Measurements from ENCODE around the gene TRAPPC10.
A peak's percentile ranks its signal among the peaks of the same experiment; 100 is the strongest.
"Not testable (repeated sequence)": the region's sequence is repeated elsewhere in the genome, so short reads cannot be mapped to it uniquely, and the experiment has no call there.

Gene TRAPPC10

DNA sequence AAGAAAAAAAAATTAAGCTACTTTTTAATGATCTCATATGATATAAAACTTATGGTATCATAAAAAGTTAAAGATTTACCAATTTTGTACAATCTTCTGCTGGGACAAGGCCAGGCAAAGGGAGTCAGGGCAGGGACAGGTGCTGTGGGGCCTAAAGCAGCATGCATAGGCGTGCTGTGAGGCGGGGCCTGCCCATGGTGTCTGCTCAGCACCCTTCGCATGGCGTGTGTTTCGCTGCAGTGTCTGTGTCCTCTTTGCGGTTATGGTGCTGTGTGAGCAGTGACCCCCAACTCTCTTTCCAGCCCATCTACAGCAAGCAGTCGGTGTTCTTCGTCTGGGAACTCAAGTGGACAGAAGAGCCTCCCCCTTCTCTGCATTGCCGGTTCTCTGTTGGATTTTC is 81.7 kb downstream of the TRAPPC10 start:
- Histone ChIP-seq H3K4me3 (ENCODE audit: low read depth in 1 of 2, low read length in 1 of 2) (no peak overlapping the region), H3K9me3 (no peaks in the 10 kb centered on the region), H3K36me3 (peaks cover 56% of the 10 kb centered on the region), H3K27me3 (no peaks in the 10 kb centered on the region), H3K27ac (no peak overlapping the region), H3K4me1 (ENCODE audit: control insufficient read depth in 1 of 2, insufficient read depth in 1 of 2, low read depth in 1 of 2, low read length in 1 of 2) (peaks cover 20 to 21% of the 10 kb centered on the region in 2 experiments)
- TF ChIP-seq, protein P1, sequence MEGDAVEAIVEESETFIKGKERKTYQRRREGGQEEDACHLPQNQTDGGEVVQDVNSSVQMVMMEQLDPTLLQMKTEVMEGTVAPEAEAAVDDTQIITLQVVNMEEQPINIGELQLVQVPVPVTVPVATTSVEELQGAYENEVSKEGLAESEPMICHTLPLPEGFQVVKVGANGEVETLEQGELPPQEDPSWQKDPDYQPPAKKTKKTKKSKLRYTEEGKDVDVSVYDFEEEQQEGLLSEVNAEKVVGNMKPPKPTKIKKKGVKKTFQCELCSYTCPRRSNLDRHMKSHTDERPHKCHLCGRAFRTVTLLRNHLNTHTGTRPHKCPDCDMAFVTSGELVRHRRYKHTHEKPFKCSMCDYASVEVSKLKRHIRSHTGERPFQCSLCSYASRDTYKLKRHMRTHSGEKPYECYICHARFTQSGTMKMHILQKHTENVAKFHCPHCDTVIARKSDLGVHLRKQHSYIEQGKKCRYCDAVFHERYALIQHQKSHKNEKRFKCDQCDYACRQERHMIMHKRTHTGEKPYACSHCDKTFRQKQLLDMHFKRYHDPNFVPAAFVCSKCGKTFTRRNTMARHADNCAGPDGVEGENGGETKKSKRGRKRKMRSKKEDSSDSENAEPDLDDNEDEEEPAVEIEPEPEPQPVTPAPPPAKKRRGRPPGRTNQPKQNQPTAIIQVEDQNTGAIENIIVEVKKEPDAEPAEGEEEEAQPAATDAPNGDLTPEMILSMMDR (IDR thresholded peaks at IDR 0.05) = no peak

DNA sequence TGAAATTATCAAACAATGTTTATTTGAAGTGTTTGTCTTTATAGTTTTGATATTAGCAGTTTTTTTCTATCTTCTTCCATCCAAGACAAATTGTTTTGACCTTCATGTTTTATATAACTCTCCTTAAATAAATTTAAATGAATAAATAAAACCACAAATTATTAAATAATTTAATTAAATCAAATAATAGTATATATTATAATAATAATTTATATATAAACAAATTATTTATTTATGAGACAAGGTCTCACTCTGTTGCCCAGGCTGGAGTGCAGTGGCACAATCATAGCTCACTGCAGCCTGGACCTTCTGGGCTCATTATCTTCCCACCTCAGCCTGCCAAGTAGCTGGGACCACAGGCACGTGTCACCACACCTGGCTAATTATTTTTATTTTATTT is 82.7 kb downstream of the TRAPPC10 start:
- TF ChIP-seq, protein P1 (IDR thresholded peaks at IDR 0.05) = no peak
- Histone ChIP-seq H3K27ac (no peak overlapping the region), H3K4me3 (ENCODE audit: low read depth in 1 of 2, low read length in 1 of 2) (no peak overlapping the region), H3K27me3 (no peaks in the 10 kb centered on the region), H3K9me3 (no peaks in the 10 kb centered on the region), H3K4me1 (ENCODE audit: control insufficient read depth in 1 of 2, insufficient read depth in 1 of 2, low read depth in 1 of 2, low read length in 1 of 2) (peaks cover 9 to 10% of the 10 kb centered on the region in 2 experiments), H3K36me3 (peaks cover 52% of the 10 kb centered on the region)

DNA sequence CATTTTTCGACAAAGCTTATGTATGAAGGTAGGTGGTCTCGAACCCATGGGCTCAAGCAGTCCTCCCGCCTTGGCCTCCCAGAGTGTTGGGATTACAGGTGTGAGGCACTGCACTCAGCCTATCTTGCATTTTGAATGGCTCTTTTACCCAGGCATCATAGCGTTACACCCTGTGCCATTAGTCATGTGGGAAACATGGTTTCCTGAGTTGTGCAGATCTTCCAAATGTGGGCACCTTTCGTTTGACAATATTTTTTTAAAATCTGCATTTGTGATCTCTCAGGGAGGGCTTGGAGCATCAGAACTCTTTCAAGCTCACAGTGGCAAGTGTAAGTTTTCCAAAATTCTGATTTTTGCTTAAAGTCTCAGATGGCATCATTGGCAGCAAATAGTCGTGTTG is 86.4 kb downstream of the TRAPPC10 start:
- not testable (repeated sequence) for H3K9me3 ChIP-seq; H3K27ac ChIP-seq; H3K27me3 ChIP-seq; H3K4me3 ChIP-seq (ENCODE audit: low read depth in 1 of 2, low read length in 1 of 2); H3K4me1 ChIP-seq (ENCODE audit: control insufficient read depth in 1 of 2, insufficient read depth in 1 of 2, low read depth in 1 of 2, low read length in 1 of 2)
- H3K36me3 ChIP-seq = peaks cover 17% of the 10 kb centered on the region

DNA sequence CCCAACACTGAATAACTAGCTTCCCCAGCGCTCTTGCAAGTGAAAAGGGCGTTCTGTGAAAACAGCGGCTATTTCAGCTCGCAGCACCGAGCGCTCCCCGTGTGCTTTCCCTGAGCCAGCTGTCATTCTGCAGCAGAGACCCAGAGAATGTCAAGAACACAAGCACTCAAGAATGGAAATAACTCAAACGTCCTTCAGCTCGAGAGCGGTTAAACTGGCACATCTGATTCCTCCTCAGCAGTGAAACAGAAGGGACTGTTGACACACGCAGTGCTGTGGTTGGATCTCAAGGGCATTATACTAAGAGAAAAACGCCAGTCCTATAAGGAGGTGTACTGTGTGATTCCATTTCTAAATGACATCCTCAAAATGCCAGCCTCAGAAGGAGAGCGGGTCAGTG is 86.9 kb downstream of the TRAPPC10 start:
- not testable (repeated sequence) for H3K27ac ChIP-seq; H3K27me3 ChIP-seq; H3K4me3 ChIP-seq (ENCODE audit: low read depth in 1 of 2, low read length in 1 of 2); H3K4me1 ChIP-seq (ENCODE audit: control insufficient read depth in 1 of 2, insufficient read depth in 1 of 2, low read depth in 1 of 2, low read length in 1 of 2); H3K9me3 ChIP-seq
- peaks cover 12% of the 10 kb centered on the region for H3K36me3 ChIP-seq

DNA sequence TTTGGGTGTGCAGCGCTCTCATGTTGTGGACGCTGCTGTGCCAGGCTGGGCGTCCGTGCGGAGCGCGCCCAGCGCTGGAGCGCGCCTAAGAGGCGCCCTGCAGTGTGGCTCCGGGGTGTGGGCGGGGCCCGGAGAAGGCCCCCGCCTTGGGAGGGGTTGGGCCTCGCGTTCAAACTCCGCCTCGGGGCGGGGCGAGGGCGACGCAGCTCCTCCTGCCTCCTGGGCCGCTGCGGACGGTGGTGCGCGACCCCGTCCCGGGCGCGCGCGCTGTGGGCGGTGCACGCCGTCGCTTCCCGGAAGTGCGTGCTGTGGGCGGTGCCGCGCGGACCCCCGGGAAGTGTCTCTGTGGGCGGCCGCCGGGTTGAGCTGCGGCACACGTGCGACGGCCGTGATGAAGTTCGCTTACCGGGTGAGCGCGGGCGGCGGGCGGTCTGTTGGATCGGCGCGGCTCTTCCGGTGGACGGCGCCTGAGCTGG is 95.0 kb downstream of the TRAPPC10 start, which contains the start of gene PWP2:
TSS of gene PWP2 (plus strand) at position 374 of the 476 bp plus-strand sequence. CDS start at position 392, 18 bp downstream.
- not testable (repeated sequence) for H3K4me1 ChIP-seq (ENCODE audit: control insufficient read depth in 1 of 2, insufficient read depth in 1 of 2, low read depth in 1 of 2, low read length in 1 of 2); H3K27ac ChIP-seq; H3K9me3 ChIP-seq; H3K36me3 ChIP-seq; H3K27me3 ChIP-seq
- H3K4me3 ChIP-seq (ENCODE audit: low read depth in 1 of 2, low read length in 1 of 2) = peak within 1 kb of the TSS in 1 of 2 experiments; percentile 40

DNA sequence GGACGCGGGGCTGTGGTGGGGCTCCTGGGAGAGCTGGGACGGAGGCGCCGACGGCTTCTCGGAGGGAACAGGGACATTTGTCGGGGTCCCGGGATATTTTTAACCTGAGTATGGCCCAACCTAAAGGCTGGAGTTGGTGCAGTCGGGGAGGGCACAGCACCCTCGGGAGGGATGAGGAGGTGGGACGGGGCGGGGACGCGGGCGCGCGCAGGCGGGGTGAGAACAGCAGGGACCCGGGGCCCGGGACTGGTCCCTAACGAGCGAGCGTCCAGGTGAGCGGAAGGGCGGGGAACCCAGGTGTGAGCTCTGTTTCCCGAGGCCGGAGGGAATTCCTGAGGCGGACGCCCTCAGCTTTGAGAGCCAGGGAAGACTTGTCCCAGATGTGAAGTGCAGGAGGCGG is 95.5 kb downstream of the TRAPPC10 start:
- not testable (repeated sequence) for H3K27me3 ChIP-seq; H3K9me3 ChIP-seq; H3K4me1 ChIP-seq (ENCODE audit: control insufficient read depth in 1 of 2, insufficient read depth in 1 of 2, low read depth in 1 of 2, low read length in 1 of 2); H3K27ac ChIP-seq; H3K36me3 ChIP-seq
- H3K4me3 ChIP-seq (ENCODE audit: low read depth in 1 of 2, low read length in 1 of 2) = peak overlapping the region in 1 of 2 experiments; percentile 40

DNA sequence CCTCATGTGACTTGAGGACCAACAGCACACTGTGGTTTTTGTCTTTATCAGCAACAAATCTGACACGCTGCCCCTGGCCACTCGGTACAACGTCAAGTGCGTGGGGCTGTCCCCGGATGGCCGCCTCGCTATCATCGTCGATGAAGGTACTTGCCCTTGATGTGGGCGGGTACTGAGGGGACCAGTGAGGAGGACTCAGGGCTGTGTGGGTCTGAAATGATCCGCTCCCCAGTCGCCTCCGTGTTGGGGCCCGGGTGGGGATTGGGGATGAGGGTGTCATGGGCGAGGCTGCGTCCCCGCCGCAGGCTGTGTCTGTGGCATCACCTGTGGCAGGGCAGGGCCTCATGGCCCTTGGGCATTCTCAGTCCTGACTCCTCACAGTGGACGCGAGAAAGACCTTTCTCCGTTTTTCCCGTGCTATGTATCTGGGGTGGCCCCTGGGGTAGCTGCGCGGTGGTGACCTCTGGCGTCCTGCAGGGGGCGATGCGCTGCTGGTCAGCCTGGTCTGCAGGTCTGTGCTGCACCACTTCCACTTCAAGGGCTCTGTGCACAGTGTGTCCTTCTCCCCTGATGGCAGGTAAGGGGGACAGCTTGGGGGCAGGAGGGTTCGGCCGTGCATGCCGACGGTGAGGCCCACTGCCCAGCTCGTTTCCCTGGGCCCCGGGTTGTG is 101.7 kb downstream of the TRAPPC10 start:
- not testable (repeated sequence) for H3K27me3 ChIP-seq; H3K4me3 ChIP-seq (ENCODE audit: low read depth in 1 of 2, low read length in 1 of 2); H3K9me3 ChIP-seq; H3K4me1 ChIP-seq (ENCODE audit: control insufficient read depth in 1 of 2, insufficient read depth in 1 of 2, low read depth in 1 of 2, low read length in 1 of 2); H3K36me3 ChIP-seq; H3K27ac ChIP-seq

DNA sequence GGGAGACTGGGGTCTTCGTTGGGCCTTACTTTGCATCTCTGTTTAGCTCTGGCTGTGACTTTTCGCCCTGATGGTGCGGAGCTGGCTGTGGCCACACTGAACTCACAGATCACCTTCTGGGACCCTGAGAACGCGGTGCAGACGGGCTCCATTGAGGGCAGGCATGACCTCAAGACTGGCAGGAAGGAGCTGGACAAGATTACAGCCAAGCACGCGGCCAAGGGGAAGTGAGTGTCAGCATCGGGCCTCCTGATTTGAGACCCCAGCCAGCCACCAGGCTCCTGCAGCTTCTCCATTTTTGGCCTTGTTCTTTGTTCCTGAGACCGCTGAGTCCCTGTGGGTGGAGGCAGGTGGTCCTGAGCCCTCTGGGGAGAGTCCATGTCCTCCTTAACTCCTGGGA is 110.0 kb downstream of the TRAPPC10 start:
- not testable (repeated sequence) for H3K4me1 ChIP-seq (ENCODE audit: control insufficient read depth in 1 of 2, insufficient read depth in 1 of 2, low read depth in 1 of 2, low read length in 1 of 2); H3K36me3 ChIP-seq; H3K27me3 ChIP-seq

DNA sequence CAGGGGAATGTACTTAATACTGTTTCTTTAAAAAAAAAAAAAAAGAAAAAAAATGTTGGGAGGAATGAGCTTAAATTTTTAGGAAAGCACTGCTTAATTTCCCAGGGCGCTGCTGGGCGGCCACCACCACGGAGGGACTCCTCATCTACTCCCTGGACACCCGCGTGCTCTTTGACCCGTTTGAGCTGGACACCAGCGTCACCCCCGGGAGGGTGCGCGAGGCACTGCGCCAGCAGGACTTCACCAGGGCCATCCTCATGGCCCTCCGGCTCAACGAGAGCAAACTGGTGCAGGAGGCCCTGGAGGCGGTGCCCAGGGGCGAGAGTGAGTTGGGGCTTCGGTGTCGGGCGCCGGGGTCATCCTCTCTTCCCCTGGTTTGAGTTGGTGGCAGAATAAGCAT is 115.7 kb downstream of the TRAPPC10 start:
- not testable (repeated sequence) for H3K4me3 ChIP-seq (ENCODE audit: low read depth in 1 of 2, low read length in 1 of 2); H3K36me3 ChIP-seq; H3K4me1 ChIP-seq (ENCODE audit: control insufficient read depth in 1 of 2, insufficient read depth in 1 of 2, low read depth in 1 of 2, low read length in 1 of 2); H3K27me3 ChIP-seq; H3K27ac ChIP-seq; H3K9me3 ChIP-seq

More for the DNA sequence above, 110.0 kb downstream of the TRAPPC10 start:
- H3K9me3 ChIP-seq; H3K27ac ChIP-seq; H3K4me3 ChIP-seq (ENCODE audit: low read depth in 1 of 2, low read length in 1 of 2): not testable (repeated sequence)

DNA sequence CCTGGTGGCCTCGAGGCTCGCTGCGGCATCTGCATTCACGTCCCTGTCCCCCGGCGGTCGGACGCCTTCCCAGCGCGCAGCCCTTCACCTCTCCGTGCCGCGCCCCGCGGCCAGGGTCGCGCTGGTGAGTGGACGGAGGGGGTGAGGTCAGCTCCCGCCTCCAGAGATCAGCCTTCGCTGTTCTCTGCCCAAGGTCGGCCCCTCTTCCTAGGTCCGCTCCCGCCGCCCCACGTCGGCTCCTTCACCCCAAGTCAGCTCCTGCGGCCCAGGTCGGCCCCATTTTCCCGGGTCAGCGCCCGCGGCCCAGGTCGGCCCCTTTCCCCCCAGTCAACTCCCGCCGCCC is 121.6 kb downstream of the TRAPPC10 start:
- not testable (repeated sequence) for H3K27me3 ChIP-seq; H3K4me3 ChIP-seq (ENCODE audit: low read depth in 1 of 2, low read length in 1 of 2); H3K27ac ChIP-seq; H3K4me1 ChIP-seq (ENCODE audit: control insufficient read depth in 1 of 2, insufficient read depth in 1 of 2, low read depth in 1 of 2, low read length in 1 of 2); H3K9me3 ChIP-seq; H3K36me3 ChIP-seq

DNA sequence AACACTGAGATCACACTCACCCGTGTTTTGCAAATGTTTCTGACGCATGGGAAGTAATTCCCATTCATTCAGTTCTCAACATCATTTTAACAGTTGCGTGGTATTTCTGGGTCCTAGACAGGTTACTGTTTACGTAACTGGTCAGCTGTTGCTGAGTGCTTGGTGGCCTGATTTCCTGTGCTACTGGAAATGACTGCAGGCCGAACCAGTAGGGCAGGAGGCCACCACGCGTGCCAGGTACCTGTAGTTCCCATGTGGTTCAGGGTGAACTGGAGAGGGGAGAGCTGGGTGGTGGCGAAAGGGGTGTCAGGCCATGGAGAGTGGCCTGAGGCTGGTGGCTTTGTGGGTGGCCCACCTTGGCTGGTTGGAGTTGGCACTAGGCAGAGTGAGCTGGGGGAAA is 122.6 kb downstream of the TRAPPC10 start:
- not testable (repeated sequence) for H3K4me3 ChIP-seq (ENCODE audit: low read depth in 1 of 2, low read length in 1 of 2); H3K9me3 ChIP-seq; H3K27me3 ChIP-seq; H3K27ac ChIP-seq; H3K36me3 ChIP-seq; H3K4me1 ChIP-seq (ENCODE audit: control insufficient read depth in 1 of 2, insufficient read depth in 1 of 2, low read depth in 1 of 2, low read length in 1 of 2)

DNA sequence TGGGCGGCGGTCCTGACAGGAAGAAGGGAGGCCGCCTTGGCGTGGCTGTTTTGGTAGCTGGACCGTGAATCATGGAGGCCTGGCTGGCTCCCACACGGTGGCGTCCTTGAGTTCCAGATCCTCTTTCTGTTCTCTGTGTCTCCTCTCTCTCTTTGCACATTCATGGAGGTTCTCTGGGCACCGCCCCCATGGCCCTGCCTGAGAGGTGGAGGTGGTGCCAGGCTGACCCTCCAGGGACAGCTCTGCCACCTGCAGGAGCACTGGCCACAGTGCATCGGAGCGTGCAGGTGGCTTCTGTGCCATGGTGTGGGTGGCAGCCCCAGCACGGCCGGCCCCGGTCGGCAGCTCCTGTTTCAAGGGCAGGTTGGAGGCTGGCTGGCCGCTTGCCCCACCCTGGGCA is 125.9 kb downstream of the TRAPPC10 start:
- not testable (repeated sequence) for H3K27me3 ChIP-seq; H3K9me3 ChIP-seq; H3K27ac ChIP-seq; H3K4me3 ChIP-seq (ENCODE audit: low read depth in 1 of 2, low read length in 1 of 2); H3K4me1 ChIP-seq (ENCODE audit: control insufficient read depth in 1 of 2, insufficient read depth in 1 of 2, low read depth in 1 of 2, low read length in 1 of 2); H3K36me3 ChIP-seq
